ENCODE data around the gene P4HA2. TPM values are rescaled to one million over a fixed set of nuclear protein-coding genes. Genes with fewer than 3 reads are reported as not detected.

The P4HA2 gene
- total and polyA plus RNA-seq, 2 experiments from 2014 or later = 5.9 to 8.0 TPM

DNA sequence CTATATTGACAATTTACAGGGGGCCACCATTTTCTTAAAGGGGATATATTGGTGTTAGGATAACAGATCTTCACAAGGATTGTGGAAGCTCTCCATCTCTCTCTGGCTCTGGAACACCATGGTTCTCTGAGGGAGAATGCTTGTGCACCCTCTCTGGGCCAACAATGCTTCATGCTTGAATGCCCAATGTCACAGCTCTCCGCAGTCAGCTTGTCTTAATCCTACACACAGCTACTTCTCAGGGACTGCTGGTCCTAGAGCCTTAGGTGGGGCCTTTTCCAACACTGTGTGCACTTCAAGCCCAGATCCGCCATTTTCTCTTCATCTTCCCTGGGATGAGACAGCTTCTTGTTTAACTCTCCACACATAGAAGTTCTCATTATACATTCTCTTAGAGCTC lies 22.9 kb upstream of the P4HA2 start:
- no peak overlapping the region for H3K4me2 ChIP-seq
- H3K4me1 ChIP-seq (ENCODE audit: insufficient read depth) = peaks cover 3% of the 10 kb centered on the region; the same call in 1 of the 2 replicates
- no peaks in the 10 kb centered on the region for H3F3A ChIP-seq (replicated peaks; ENCODE audit: low read depth)
- H3K79me2 ChIP-seq (replicated peaks; ENCODE audit: insufficient read depth) = no peaks in the 10 kb centered on the region
- ATAC-seq = no peak
- Mint-ChIP-seq H3K4me1 (peaks cover 6% of the 10 kb centered on the region), H3K27ac (no peak overlapping the region), H3K27me3 (ENCODE audit: insufficient read depth, low read depth, poor library complexity) (peaks cover 3% of the 10 kb centered on the region), H3K4me3 (no peak overlapping the region), H3K9me3 (0 out of 3 replicates have a peak, but pooled peaks cover under 1% of the 10 kb centered on the region), H3K36me3 (ENCODE audit: low read depth) (no peaks in the 10 kb centered on the region)
- no peaks in the 10 kb centered on the region for H3K9me2 ChIP-seq (ENCODE audit: insufficient read depth)
- peak overlapping the region; percentile 89 for H2AFZ ChIP-seq
- no peaks in the 10 kb centered on the region for H4K20me1 ChIP-seq (replicated peaks; ENCODE audit: insufficient read depth)
- H3K36me3 ChIP-seq (ENCODE audit: insufficient read depth) = no peaks in the 10 kb centered on the region
- H3K4me3 ChIP-seq = no peak overlapping the region
- DNase-seq (ENCODE audit: low spot score) = no peak
- no peak for TF ChIP-seq CREB1 (CRISPR knock-in tag; IDR thresholded peaks at IDR 0.05; ENCODE audit: low read depth)
- TF ChIP-seq, protein P1, sequence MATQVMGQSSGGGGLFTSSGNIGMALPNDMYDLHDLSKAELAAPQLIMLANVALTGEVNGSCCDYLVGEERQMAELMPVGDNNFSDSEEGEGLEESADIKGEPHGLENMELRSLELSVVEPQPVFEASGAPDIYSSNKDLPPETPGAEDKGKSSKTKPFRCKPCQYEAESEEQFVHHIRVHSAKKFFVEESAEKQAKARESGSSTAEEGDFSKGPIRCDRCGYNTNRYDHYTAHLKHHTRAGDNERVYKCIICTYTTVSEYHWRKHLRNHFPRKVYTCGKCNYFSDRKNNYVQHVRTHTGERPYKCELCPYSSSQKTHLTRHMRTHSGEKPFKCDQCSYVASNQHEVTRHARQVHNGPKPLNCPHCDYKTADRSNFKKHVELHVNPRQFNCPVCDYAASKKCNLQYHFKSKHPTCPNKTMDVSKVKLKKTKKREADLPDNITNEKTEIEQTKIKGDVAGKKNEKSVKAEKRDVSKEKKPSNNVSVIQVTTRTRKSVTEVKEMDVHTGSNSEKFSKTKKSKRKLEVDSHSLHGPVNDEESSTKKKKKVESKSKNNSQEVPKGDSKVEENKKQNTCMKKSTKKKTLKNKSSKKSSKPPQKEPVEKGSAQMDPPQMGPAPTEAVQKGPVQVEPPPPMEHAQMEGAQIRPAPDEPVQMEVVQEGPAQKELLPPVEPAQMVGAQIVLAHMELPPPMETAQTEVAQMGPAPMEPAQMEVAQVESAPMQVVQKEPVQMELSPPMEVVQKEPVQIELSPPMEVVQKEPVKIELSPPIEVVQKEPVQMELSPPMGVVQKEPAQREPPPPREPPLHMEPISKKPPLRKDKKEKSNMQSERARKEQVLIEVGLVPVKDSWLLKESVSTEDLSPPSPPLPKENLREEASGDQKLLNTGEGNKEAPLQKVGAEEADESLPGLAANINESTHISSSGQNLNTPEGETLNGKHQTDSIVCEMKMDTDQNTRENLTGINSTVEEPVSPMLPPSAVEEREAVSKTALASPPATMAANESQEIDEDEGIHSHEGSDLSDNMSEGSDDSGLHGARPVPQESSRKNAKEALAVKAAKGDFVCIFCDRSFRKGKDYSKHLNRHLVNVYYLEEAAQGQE (IDR thresholded peaks at IDR 0.05; ENCODE audit: unreplicated experiment) = no peak
- TF ChIP-seq ZNF114 (CRISPR knock-in tag; IDR thresholded peaks at IDR 0.05) = no peak
- TF ChIP-seq STAT1 (IDR thresholded peaks at IDR 0.05; ENCODE audit: unreplicated experiment) = no peak
- no peak for TF ChIP-seq CTCF (conservative IDR thresholded peaks at IDR 0.05; ENCODE audit: low read depth in 2 of 2)
- TF ChIP-seq EZH2 (IDR thresholded peaks at IDR 0.05; ENCODE audit: low read depth, unreplicated experiment) = no peak
- TF ChIP-seq JUNB (IDR thresholded peaks at IDR 0.05; ENCODE audit: unreplicated experiment) = no peak
- TF ChIP-seq POLR2AphosphoS5 (IDR thresholded peaks at IDR 0.05; ENCODE audit: low read depth) = no peak
- TF ChIP-seq EZH2phosphoT487 (IDR thresholded peaks at IDR 0.05; ENCODE audit: unreplicated experiment) = no peak
- no peak for TF ChIP-seq ETS1 (IDR thresholded peaks at IDR 0.05)
- TF ChIP-seq ZNF462 (CRISPR knock-in tag; IDR thresholded peaks at IDR 0.05) = no peak
- TF ChIP-seq NANOG (IDR thresholded peaks at IDR 0.05; ENCODE audit: borderline replicate concordance) = no peak
- no peak for TF ChIP-seq ZNF331 (CRISPR knock-in tag; IDR thresholded peaks at IDR 0.05; ENCODE audit: low read depth)
- H3K27ac ChIP-seq (ENCODE audit: low read depth) = no peak overlapping the region
- H3K27me3 ChIP-seq (ENCODE audit: insufficient read depth) = no peaks in the 10 kb centered on the region

All from GM23338 (cell line).